Fibroblast of lung (primary cell): Measurements from ENCODE around the gene FGR. TPM values are rescaled to one million over a fixed set of nuclear protein-coding genes. Genes with fewer than 3 reads are reported as not detected.

ENCODE experiments used
- DNase-seq, 2 donors: peaks; one replicate each; pipeline versions ENCODE4 v3.0.0 to v3.0.0-alpha.2; 2010; ENCODE audit warnings: low read depth in 2 of 2
- H2AFZ ChIP-seq: 2 replicates; pipeline ENCODE4 v1.5.1; 2012; ENCODE audit warnings: low read length, control low read depth, inconsistent platforms
- H3K27ac ChIP-seq: 2 replicates; pipeline ENCODE4 v1.5.1; 2011; ENCODE audit warnings: low read length, control low read depth; ENCODE audit not compliant: insufficient read depth
- H3K27me3 ChIP-seq: 2 replicates; pipeline ENCODE4 v1.5.1; 2011; ENCODE audit warnings: mild to moderate bottlenecking, low read length; ENCODE audit not compliant: control insufficient read depth, insufficient read depth
- H3K36me3 ChIP-seq: 2 replicates; pipeline ENCODE4 v1.5.1; 2011; ENCODE audit warnings: low read length; ENCODE audit not compliant: control insufficient read depth, insufficient read depth
- H3K4me1 ChIP-seq: 2 replicates; pipeline ENCODE4 v1.5.1; 2011; ENCODE audit warnings: low read length; ENCODE audit not compliant: control insufficient read depth, insufficient read depth; ENCODE audit errors: extremely low read depth
- H3K4me2 ChIP-seq: 2 replicates; pipeline ENCODE4 v1.5.1; 2011; ENCODE audit warnings: low read length, control low read depth; ENCODE audit not compliant: insufficient read depth; ENCODE audit errors: extremely low read depth
- H3K4me3 ChIP-seq, 4 experiments: fragments of 200-600 bp in 1 of 4; sonication (generic) in 1 of 4; replicated peaks in 1 of 4; 2 replicates each; pipeline ENCODE4 v1.5.1; 2011 to 2016; ENCODE audit warnings: low read length in 4 of 4, low read depth in 3 of 4, mild to moderate bottlenecking in 3 of 4, control low read depth in 2 of 4, inconsistent platforms in 1 of 4, mixed read lengths in 1 of 4; ENCODE audit not compliant: insufficient read depth in 1 of 4; ENCODE audit errors: control extremely low read depth in 1 of 4
- H3K79me2 ChIP-seq: 2 replicates; pipeline ENCODE4 v1.5.1; 2012; ENCODE audit warnings: mild to moderate bottlenecking, low read length, inconsistent platforms; ENCODE audit not compliant: control insufficient read depth, insufficient read depth
- H3K9ac ChIP-seq: 2 replicates; pipeline ENCODE4 v1.5.1; 2011; ENCODE audit warnings: mild to moderate bottlenecking, low read length, control low read depth; ENCODE audit not compliant: insufficient read depth
- H3K9me3 ChIP-seq: 2 replicates; pipeline ENCODE4 v1.5.1; 2012; ENCODE audit warnings: low read depth, low read length; ENCODE audit not compliant: control insufficient read depth, insufficient read depth
- H4K20me1 ChIP-seq: 2 replicates; pipeline ENCODE4 v1.5.1; 2011; ENCODE audit warnings: low read length; ENCODE audit not compliant: control insufficient read depth, insufficient read depth; ENCODE audit errors: extremely low read depth
- CTCF ChIP-seq, 2 donors: IDR thresholded peaks in 1 of 2; conservative IDR thresholded peaks in 1 of 2; 1 replicate in 1 of 2; 2 replicates in 1 of 2; pipeline ENCODE4 v1.5.1; 2011 to 2012; ENCODE audit warnings: low read length in 2 of 2, control low read depth in 1 of 2, inconsistent platforms in 1 of 2, low read depth in 1 of 2, mild to moderate bottlenecking in 1 of 2
- EZH2 ChIP-seq: IDR thresholded peaks from 2 replicates; pipeline ENCODE4 v1.5.1; 2012; ENCODE audit warnings: low read length, control low read depth, mild to moderate bottlenecking; ENCODE audit errors: missing control alignments
- polyA plus RNA-seq, 2 donors: library from polyadenylated mRNA; depleted of rRNA in 1 of 2; stranded (reverse) in 1 of 2; unstranded in 1 of 2; fragments of >200 nt; gene quantifications; 2 replicates each; pipeline ENCODE4 v1.2.1, GENCODE V29; 2011 to 2012; ENCODE audit warnings: missing spikeins in 1 of 2
- total RNA-seq: library from RNA; depleted of rRNA; stranded (reverse); fragments of >200 nt; gene quantifications from 2 replicates; pipeline ENCODE4 v1.2.1, GENCODE V29; 2014

FGR gene
- total and polyA plus RNA-seq, 2 donors (not counting 1 experiment from before 2014, with no cell fraction given), result not detected

DNA sequence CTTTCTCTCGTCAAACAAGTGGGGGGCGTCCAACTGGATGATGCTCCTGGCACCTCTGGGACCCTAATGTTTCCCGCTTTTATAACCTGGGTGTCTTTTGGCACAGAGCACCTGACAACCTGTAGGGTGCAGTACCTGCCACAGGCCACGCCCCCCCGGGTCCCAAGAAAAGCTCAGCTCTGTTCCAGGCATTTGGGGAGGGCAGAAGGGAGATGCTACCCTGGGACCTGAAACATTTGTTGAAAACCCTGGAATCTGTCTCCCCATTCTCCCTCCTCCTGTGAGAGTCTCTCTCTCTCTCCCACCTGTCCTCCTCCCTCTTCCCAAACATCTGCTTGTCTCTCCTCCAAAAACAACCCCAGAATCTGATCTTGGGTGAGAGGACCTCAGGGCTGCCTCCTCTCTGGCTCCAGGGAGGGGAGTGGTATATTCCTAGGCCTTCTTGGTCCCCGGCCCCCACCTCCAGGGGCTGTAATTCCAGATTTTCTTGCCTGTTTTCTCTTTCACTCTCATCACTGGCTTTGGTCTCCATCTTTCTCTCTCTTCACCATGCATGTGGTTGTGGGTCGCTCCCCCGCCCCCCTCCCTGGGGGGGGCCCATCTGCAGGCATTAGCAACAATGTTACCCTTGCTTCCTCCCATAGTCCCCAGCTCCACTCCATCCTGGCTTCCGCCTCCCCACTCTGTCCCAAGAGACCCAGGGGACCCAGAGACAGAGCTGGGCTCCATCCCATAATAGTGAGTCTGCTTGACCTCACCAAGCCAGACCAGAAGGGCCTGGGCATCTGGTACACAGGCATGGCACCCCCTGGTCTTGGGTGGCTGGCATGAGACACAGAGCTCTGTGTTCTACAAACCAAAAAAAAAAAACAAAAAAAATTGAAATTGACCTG is 35.1 kb downstream of the FGR start:
- TF ChIP-seq EZH2 (no peak), CTCF (conservative IDR thresholded peaks at IDR 0.05 in 1 of 2, IDR thresholded peaks at IDR 0.05 in 1 of 2; ENCODE audit: low read depth in 1 of 2, low read length in 2 of 2) (no peak)
- H3K27me3 ChIP-seq, result no peaks in the 10 kb centered on the region
- H3K27ac ChIP-seq, result no peak overlapping the region
- peaks cover 2% of the 10 kb centered on the region for H4K20me1 ChIP-seq
- peaks cover 82% of the 10 kb centered on the region for H3K79me2 ChIP-seq
- H3K9me3 ChIP-seq, result no peaks in the 10 kb centered on the region
- H3K36me3 ChIP-seq, result peaks cover 3% of the 10 kb centered on the region
- H2AFZ ChIP-seq, result no peak overlapping the region
- H3K4me2 ChIP-seq, result no peak overlapping the region
- H3K4me1 ChIP-seq, result peaks cover 49% of the 10 kb centered on the region
- H3K4me3 ChIP-seq, result peak overlapping the region in 1 of 4 experiments; percentile 92
- no peak for DNase-seq
- H3K9ac ChIP-seq, result no peak overlapping the region

DNA sequence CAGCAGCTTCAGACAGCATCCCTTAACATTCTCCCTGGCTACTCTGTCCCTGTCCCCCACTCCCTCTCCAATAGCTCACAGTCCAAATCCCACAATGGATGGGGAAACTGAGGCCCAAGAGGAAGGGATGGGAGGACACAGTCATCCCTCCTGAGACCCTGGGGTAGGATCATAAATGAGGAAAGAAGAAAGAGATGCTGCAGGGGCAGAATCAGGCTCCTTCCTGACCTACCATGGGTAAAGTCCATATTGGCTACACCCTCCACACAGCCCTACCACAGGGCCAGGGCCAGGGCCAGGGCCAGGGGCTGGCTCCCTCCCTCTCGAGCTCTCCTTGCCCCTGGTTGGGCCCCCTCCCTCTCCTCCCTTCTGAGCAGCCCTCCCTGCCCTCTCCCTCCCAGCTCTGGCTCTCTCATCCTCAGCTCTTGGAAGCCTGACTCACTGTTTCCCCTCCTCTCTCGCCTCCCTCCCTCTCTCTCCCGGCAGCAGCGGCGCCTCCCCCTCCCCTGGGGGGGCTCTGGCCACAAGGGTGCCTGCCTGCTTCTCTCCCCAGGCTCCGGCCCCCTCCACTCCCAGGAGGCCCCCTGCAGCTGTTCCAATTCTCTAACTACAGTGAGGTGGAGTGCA is 36.0 kb downstream of the FGR start:
- TF ChIP-seq CTCF (conservative IDR thresholded peaks at IDR 0.05 in 1 of 2, IDR thresholded peaks at IDR 0.05 in 1 of 2; ENCODE audit: low read depth in 1 of 2, low read length in 2 of 2), result no peak
- TF ChIP-seq EZH2, result no peak
- H3K36me3 ChIP-seq, result peaks cover 3% of the 10 kb centered on the region
- H3K9ac ChIP-seq, result no peak overlapping the region
- H3K4me2 ChIP-seq, result peak overlapping the region; percentile 57
- H3K4me1 ChIP-seq, result peaks cover 57% of the 10 kb centered on the region
- peak overlapping the region in 1 of 4 experiments; percentile 92 for H3K4me3 ChIP-seq
- H2AFZ ChIP-seq, result no peak overlapping the region
- DNase-seq, result peak; percentile 68 to 89
- H3K9me3 ChIP-seq, result no peaks in the 10 kb centered on the region
- peaks cover 91% of the 10 kb centered on the region for H3K79me2 ChIP-seq
- no peaks in the 10 kb centered on the region for H3K27me3 ChIP-seq
- H3K27ac ChIP-seq, result no peak overlapping the region
- H4K20me1 ChIP-seq, result peaks cover 2% of the 10 kb centered on the region

DNA sequence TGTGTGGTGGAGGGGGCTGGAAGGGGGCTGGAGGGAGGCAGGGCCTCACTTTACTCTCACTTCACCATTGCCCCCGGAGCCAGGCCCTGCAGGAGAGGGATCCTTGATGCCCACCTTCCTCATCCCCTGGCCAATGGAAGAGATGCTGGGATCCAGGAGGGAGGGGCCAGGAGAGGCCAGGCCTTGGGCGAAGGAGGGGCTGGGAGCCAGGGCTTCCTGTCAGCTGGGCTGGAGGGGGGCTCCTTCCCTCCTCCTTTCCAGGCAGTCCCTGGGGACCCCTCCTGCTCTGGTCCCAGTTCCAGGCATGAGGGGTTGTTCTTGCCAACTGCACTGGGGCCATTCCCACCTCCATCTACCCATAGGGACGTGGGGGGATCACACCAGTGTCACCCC is 36.7 kb downstream of the FGR start:
- DNase-seq, result no peak
- Histone ChIP-seq H3K4me3 (no peak overlapping the region), H3K9me3 (no peaks in the 10 kb centered on the region), H3K27me3 (no peaks in the 10 kb centered on the region), H3K36me3 (peaks cover 3% of the 10 kb centered on the region), H3K79me2 (peaks cover 97% of the 10 kb centered on the region), H2AFZ (no peak overlapping the region), H3K4me1 (peaks cover 60% of the 10 kb centered on the region), H3K9ac (no peak overlapping the region), H3K27ac (no peak overlapping the region), H4K20me1 (peaks cover 2% of the 10 kb centered on the region), H3K4me2 (peak overlapping the region; percentile 28)
- TF ChIP-seq CTCF (conservative IDR thresholded peaks at IDR 0.05 in 1 of 2, IDR thresholded peaks at IDR 0.05 in 1 of 2; ENCODE audit: low read depth in 1 of 2, low read length in 2 of 2) (no peak), EZH2 (no peak)
